ENCODE data around the gene CNPY2.
"Not testable (repeated sequence)": the region's sequence is repeated elsewhere in the genome, so short reads cannot be mapped to it uniquely, and the experiment has no call there.

DNA sequence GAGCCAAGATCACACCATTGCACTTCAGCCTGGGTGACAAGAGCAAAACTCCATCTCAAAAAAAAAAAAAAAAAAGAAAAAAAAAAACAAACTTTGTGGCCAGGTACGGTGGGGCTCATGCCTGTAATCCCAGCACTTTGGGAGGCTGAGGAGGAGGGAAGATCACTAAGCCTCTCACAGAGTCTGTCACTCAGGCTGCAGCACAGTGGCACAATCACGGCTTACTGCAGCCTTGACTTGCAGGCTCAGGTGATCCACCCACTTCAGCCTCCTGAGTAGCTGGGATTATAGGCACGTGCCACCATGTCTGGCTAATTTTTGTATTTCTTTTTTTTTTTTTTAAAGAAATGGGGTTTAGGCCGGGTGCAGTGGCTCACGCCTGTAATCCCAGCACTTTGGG lies 31.5 kb downstream of the CNPY2 start:
- TF ChIP-seq, protein P1, sequence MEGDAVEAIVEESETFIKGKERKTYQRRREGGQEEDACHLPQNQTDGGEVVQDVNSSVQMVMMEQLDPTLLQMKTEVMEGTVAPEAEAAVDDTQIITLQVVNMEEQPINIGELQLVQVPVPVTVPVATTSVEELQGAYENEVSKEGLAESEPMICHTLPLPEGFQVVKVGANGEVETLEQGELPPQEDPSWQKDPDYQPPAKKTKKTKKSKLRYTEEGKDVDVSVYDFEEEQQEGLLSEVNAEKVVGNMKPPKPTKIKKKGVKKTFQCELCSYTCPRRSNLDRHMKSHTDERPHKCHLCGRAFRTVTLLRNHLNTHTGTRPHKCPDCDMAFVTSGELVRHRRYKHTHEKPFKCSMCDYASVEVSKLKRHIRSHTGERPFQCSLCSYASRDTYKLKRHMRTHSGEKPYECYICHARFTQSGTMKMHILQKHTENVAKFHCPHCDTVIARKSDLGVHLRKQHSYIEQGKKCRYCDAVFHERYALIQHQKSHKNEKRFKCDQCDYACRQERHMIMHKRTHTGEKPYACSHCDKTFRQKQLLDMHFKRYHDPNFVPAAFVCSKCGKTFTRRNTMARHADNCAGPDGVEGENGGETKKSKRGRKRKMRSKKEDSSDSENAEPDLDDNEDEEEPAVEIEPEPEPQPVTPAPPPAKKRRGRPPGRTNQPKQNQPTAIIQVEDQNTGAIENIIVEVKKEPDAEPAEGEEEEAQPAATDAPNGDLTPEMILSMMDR (IDR thresholded peaks at IDR 0.05; ENCODE audit: extremely low read depth in 1 of 2, insufficient read depth in 1 of 2, low read depth in 1 of 2, low read length in 2 of 2) = not testable (repeated sequence)
- TF ChIP-seq GATA2 (IDR thresholded peaks at IDR 0.05; ENCODE audit: insufficient read depth, insufficient read length, low read depth, low read length); EZH2 (IDR thresholded peaks at IDR 0.05; ENCODE audit: borderline replicate concordance, low read depth, low read length, severe bottlenecking); POLR2A (IDR thresholded peaks at IDR 0.05; ENCODE audit: low read depth, low read length); POLR2AphosphoS5 (IDR thresholded peaks at IDR 0.05; ENCODE audit: insufficient read depth, low read depth, low read length); MYC (IDR thresholded peaks at IDR 0.05; ENCODE audit: low read depth, low read length): not testable (repeated sequence)
- TF ChIP-seq, protein P2, sequence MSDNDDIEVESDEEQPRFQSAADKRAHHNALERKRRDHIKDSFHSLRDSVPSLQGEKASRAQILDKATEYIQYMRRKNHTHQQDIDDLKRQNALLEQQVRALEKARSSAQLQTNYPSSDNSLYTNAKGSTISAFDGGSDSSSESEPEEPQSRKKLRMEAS (IDR thresholded peaks at IDR 0.05; ENCODE audit: insufficient read depth, insufficient read length) = not testable (repeated sequence)
